Measurements from ENCODE around the gene TGM3. TPM values are rescaled to one million over a fixed set of nuclear protein-coding genes. Genes with fewer than 3 reads are reported as not detected.

Gene TGM3
- total RNA-seq, 1 experiment from 2014 or later = 0.11 TPM

DNA sequence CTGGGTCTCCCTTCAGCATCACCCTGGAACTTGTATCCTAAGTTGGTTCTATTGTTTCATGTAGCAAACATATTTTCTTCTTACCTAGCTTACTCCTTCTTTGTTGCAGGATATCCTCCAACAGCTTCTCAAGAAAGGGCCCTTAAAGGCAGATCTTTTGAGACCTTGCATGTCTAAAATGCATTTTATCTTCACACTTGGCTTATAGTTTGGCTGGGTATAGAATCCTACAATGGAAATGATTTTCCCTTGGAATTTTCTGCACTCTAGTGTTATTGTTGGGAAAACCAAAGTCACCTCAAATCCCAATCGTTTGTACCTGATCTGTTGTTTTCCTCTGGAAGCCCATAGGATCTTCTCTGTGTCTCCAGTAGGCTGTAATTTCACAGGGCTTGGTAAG, 72.8 kb downstream of the TGM3 start (continued):
- TF ChIP-seq, protein P1, sequence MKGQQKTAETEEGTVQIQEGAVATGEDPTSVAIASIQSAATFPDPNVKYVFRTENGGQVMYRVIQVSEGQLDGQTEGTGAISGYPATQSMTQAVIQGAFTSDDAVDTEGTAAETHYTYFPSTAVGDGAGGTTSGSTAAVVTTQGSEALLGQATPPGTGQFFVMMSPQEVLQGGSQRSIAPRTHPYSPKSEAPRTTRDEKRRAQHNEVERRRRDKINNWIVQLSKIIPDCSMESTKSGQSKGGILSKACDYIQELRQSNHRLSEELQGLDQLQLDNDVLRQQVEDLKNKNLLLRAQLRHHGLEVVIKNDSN (CRISPR knock-in tag; IDR thresholded peaks at IDR 0.05) = no peak
- TF ChIP-seq ZBTB21 (CRISPR knock-in tag; IDR thresholded peaks at IDR 0.05; ENCODE audit: borderline replicate concordance) = no peak
- TF ChIP-seq, protein P2, sequence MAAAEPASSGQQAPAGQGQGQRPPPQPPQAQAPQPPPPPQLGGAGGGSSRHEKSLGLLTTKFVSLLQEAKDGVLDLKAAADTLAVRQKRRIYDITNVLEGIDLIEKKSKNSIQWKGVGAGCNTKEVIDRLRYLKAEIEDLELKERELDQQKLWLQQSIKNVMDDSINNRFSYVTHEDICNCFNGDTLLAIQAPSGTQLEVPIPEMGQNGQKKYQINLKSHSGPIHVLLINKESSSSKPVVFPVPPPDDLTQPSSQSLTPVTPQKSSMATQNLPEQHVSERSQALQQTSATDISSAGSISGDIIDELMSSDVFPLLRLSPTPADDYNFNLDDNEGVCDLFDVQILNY (CRISPR knock-in tag; IDR thresholded peaks at IDR 0.05) = no peak

DNA sequence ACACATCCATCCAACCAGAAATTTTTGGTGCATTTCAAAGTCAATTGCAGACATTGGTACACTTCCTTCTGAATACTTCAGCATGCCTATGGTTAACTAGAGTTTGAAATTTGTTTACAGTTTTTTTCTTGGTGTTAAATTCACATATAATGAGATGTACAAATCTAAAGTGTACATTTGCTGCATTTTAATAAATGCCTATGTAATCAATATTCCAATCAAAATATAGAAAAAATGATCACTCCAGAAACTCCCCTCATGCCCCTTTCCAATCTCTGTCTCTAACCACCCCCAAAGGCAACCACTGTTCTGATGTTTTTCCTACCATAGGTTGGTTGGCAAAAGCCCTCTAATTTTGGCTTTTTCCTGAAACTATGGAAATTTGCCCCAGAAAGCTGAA, 77.3 kb downstream of the TGM3 start:
- no peak for DNase-seq (ENCODE audit: low spot score)
- CTCF ChIA-PET = interaction anchor here (1.2 kb wide), 1 partner anchor 14 kb away, joined by 5 read pairs; no protein-coding TSS in a partner anchor
- Mint-ChIP-seq H3K4me1 (no peaks in the 10 kb centered on the region), H3K27me3 (ENCODE audit: low read depth) (peaks cover 3% of the 10 kb centered on the region; the same call in 1 of the 2 replicates), H3K4me3 (no peak overlapping the region), H3K9me3 (no peaks in the 10 kb centered on the region), H3K36me3 (no peaks in the 10 kb centered on the region), H3K27ac (no peak overlapping the region)
- TF ChIP-seq, protein P3, sequence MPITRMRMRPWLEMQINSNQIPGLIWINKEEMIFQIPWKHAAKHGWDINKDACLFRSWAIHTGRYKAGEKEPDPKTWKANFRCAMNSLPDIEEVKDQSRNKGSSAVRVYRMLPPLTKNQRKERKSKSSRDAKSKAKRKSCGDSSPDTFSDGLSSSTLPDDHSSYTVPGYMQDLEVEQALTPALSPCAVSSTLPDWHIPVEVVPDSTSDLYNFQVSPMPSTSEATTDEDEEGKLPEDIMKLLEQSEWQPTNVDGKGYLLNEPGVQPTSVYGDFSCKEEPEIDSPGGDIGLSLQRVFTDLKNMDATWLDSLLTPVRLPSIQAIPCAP (CRISPR knock-in tag; IDR thresholded peaks at IDR 0.05) = no peak
- TF ChIP-seq ZBTB21 (CRISPR knock-in tag; IDR thresholded peaks at IDR 0.05; ENCODE audit: borderline replicate concordance) (no peak), ZNF121 (CRISPR knock-in tag; IDR thresholded peaks at IDR 0.05) (no peak), JAZF1 (CRISPR knock-in tag; IDR thresholded peaks at IDR 0.05) (no peak), NR3C1 (CRISPR knock-in tag; conservative IDR thresholded peaks at IDR 0.05; ENCODE audit: low read depth) (no peak)
- TF ChIP-seq, protein P4, sequence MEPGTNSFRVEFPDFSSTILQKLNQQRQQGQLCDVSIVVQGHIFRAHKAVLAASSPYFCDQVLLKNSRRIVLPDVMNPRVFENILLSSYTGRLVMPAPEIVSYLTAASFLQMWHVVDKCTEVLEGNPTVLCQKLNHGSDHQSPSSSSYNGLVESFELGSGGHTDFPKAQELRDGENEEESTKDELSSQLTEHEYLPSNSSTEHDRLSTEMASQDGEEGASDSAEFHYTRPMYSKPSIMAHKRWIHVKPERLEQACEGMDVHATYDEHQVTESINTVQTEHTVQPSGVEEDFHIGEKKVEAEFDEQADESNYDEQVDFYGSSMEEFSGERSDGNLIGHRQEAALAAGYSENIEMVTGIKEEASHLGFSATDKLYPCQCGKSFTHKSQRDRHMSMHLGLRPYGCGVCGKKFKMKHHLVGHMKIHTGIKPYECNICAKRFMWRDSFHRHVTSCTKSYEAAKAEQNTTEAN (CRISPR knock-in tag; IDR thresholded peaks at IDR 0.05) = no peak
- TF ChIP-seq, protein P2 (CRISPR knock-in tag; IDR thresholded peaks at IDR 0.05) = no peak
- TF ChIP-seq, protein P5, sequence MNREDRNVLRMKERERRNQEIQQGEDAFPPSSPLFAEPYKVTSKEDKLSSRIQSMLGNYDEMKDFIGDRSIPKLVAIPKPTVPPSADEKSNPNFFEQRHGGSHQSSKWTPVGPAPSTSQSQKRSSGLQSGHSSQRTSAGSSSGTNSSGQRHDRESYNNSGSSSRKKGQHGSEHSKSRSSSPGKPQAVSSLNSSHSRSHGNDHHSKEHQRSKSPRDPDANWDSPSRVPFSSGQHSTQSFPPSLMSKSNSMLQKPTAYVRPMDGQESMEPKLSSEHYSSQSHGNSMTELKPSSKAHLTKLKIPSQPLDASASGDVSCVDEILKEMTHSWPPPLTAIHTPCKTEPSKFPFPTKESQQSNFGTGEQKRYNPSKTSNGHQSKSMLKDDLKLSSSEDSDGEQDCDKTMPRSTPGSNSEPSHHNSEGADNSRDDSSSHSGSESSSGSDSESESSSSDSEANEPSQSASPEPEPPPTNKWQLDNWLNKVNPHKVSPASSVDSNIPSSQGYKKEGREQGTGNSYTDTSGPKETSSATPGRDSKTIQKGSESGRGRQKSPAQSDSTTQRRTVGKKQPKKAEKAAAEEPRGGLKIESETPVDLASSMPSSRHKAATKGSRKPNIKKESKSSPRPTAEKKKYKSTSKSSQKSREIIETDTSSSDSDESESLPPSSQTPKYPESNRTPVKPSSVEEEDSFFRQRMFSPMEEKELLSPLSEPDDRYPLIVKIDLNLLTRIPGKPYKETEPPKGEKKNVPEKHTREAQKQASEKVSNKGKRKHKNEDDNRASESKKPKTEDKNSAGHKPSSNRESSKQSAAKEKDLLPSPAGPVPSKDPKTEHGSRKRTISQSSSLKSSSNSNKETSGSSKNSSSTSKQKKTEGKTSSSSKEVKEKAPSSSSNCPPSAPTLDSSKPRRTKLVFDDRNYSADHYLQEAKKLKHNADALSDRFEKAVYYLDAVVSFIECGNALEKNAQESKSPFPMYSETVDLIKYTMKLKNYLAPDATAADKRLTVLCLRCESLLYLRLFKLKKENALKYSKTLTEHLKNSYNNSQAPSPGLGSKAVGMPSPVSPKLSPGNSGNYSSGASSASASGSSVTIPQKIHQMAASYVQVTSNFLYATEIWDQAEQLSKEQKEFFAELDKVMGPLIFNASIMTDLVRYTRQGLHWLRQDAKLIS (CRISPR knock-in tag; IDR thresholded peaks at IDR 0.05; ENCODE audit: borderline replicate concordance) = no peak
- TF ChIP-seq, protein P6, sequence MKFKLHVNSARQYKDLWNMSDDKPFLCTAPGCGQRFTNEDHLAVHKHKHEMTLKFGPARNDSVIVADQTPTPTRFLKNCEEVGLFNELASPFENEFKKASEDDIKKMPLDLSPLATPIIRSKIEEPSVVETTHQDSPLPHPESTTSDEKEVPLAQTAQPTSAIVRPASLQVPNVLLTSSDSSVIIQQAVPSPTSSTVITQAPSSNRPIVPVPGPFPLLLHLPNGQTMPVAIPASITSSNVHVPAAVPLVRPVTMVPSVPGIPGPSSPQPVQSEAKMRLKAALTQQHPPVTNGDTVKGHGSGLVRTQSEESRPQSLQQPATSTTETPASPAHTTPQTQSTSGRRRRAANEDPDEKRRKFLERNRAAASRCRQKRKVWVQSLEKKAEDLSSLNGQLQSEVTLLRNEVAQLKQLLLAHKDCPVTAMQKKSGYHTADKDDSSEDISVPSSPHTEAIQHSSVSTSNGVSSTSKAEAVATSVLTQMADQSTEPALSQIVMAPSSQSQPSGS (CRISPR knock-in tag; IDR thresholded peaks at IDR 0.05; ENCODE audit: borderline replicate concordance, low read depth) = no peak
- TF ChIP-seq, protein P7, sequence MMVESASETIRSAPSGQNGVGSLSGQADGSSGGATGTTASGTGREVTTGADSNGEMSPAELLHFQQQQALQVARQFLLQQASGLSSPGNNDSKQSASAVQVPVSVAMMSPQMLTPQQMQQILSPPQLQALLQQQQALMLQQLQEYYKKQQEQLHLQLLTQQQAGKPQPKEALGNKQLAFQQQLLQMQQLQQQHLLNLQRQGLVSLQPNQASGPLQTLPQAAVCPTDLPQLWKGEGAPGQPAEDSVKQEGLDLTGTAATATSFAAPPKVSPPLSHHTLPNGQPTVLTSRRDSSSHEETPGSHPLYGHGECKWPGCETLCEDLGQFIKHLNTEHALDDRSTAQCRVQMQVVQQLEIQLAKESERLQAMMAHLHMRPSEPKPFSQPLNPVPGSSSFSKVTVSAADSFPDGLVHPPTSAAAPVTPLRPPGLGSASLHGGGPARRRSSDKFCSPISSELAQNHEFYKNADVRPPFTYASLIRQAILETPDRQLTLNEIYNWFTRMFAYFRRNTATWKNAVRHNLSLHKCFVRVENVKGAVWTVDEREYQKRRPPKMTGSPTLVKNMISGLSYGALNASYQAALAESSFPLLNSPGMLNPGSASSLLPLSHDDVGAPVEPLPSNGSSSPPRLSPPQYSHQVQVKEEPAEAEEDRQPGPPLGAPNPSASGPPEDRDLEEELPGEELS (CRISPR knock-in tag; IDR thresholded peaks at IDR 0.05) = no peak
- no peak for ATAC-seq
- POLR2A ChIA-PET = no interaction called here
